ENCODE measurements around the gene BCL2. TPM values are rescaled to one million over a fixed set of nuclear protein-coding genes. Genes with fewer than 3 reads are reported as not detected.

The BCL2 gene
- total RNA-seq, 1 experiment from 2014 or later = 1.5 TPM

- no peaks in the 10 kb centered on the region for H3K9me3 ChIP-seq (ENCODE audit: low read length)
- ATAC-seq (no peak), DNase-seq (no peak)
- no peak overlapping the region for H2AFZ ChIP-seq (ENCODE audit: low read length)
- no peaks in the 10 kb centered on the region for H3K79me2 ChIP-seq (ENCODE audit: low read length)
- no peaks in the 10 kb centered on the region for H3K4me1 ChIP-seq (ENCODE audit: insufficient read depth, low read length)
- H3K9ac ChIP-seq (ENCODE audit: low read length) = no peak overlapping the region
- no peak overlapping the region for H3K4me3 ChIP-seq (ENCODE audit: low read length)
- H3K36me3 ChIP-seq (ENCODE audit: low read depth, low read length) = no peaks in the 10 kb centered on the region
- no peak for TF ChIP-seq EZH2 (IDR thresholded peaks at IDR 0.05; ENCODE audit: low read length, unreplicated experiment)
- TF ChIP-seq CTCF (conservative IDR thresholded peaks at IDR 0.05; ENCODE audit: low read depth, low read length) = no peak
- TF ChIP-seq EZH2phosphoT487 (IDR thresholded peaks at IDR 0.05; ENCODE audit: borderline replicate concordance, low read length) = no peak
- peaks cover 27% of the 10 kb centered on the region; the same call in 1 of the 2 replicates for H3K27me3 ChIP-seq (ENCODE audit: low read length)
- ChIA-PET POLR2A (ENCODE audit: unreplicated experiment) (no interaction called here), CTCF (no interaction called here)
- intact Hi-C loops (cut with micrococcal nuclease) = no loop called here
- BruUV-seq (replicated peaks) = no TSS peak
- H3K27ac ChIP-seq (ENCODE audit: low read length) = no peak overlapping the region
- H3K9me2 ChIP-seq (replicated peaks; ENCODE audit: low read length) = no peaks in the 10 kb centered on the region
- H4K20me1 ChIP-seq (ENCODE audit: low read length) = no peaks in the 10 kb centered on the region
- no peaks in the 10 kb centered on the region for H3F3A ChIP-seq (ENCODE audit: low read length, unreplicated experiment)
- H3K4me2 ChIP-seq (ENCODE audit: low read length) = no peak overlapping the region
Observed at GRCh38 chr18:63287691-63288220, 31.8 kb downstream of the BCL2 start.

- POLR2A ChIA-PET (ENCODE audit: unreplicated experiment) = interaction anchor here (0.6 kb wide), 1 partner anchor 169 kb away, joined by 9 read pairs; no protein-coding TSS in a partner anchor
- H3K4me3 ChIP-seq (ENCODE audit: low read length) = no peak overlapping the region
- ATAC-seq (no peak), DNase-seq (no peak)
- H3K9ac ChIP-seq (ENCODE audit: low read length) = no peak overlapping the region
- no peaks in the 10 kb centered on the region for H3K9me3 ChIP-seq (ENCODE audit: low read length)
- intact Hi-C loops (cut with micrococcal nuclease) = no loop called here
- CTCF ChIA-PET = no interaction called here
- no peaks in the 10 kb centered on the region for H3F3A ChIP-seq (ENCODE audit: low read length, unreplicated experiment)
- BruUV-seq (replicated peaks) = no TSS peak
- H3K27me3 ChIP-seq (ENCODE audit: low read length) = peaks cover 28% of the 10 kb centered on the region; the same call in 1 of the 2 replicates
- no peak overlapping the region for H3K4me2 ChIP-seq (ENCODE audit: low read length)
- TF ChIP-seq EZH2phosphoT487 (IDR thresholded peaks at IDR 0.05; ENCODE audit: borderline replicate concordance, low read length) = no peak
- TF ChIP-seq EZH2 (IDR thresholded peaks at IDR 0.05; ENCODE audit: low read length, unreplicated experiment) = no peak
- no peak for TF ChIP-seq CTCF (conservative IDR thresholded peaks at IDR 0.05; ENCODE audit: low read depth, low read length)
- no peaks in the 10 kb centered on the region for H4K20me1 ChIP-seq (ENCODE audit: low read length)
- H3K9me2 ChIP-seq (replicated peaks; ENCODE audit: low read length) = no peaks in the 10 kb centered on the region
- no peaks in the 10 kb centered on the region for H3K36me3 ChIP-seq (ENCODE audit: low read depth, low read length)
- no peaks in the 10 kb centered on the region for H3K79me2 ChIP-seq (ENCODE audit: low read length)
- no peak overlapping the region for H2AFZ ChIP-seq (ENCODE audit: low read length)
- no peaks in the 10 kb centered on the region for H3K4me1 ChIP-seq (ENCODE audit: insufficient read depth, low read length)
- no peak overlapping the region for H3K27ac ChIP-seq (ENCODE audit: low read length)
Observed at GRCh38 chr18:63286926-63287325, 32.6 kb downstream of the BCL2 start.

- H3K79me2 ChIP-seq (ENCODE audit: low read length) = no peaks in the 10 kb centered on the region
- ATAC-seq (no peak), DNase-seq (no peak)
- ChIA-PET POLR2A (ENCODE audit: unreplicated experiment) (no interaction called here), CTCF (no interaction called here)
- H3K27ac ChIP-seq (ENCODE audit: low read length) = no peak overlapping the region
- no peaks in the 10 kb centered on the region for H3K4me1 ChIP-seq (ENCODE audit: insufficient read depth, low read length)
- H3K36me3 ChIP-seq (ENCODE audit: low read depth, low read length) = no peaks in the 10 kb centered on the region
- no TSS peak for BruUV-seq (replicated peaks)
- H4K20me1 ChIP-seq (ENCODE audit: low read length) = no peaks in the 10 kb centered on the region
- no peak overlapping the region for H3K4me2 ChIP-seq (ENCODE audit: low read length)
- H3K9ac ChIP-seq (ENCODE audit: low read length) = no peak overlapping the region
- H3K9me2 ChIP-seq (replicated peaks; ENCODE audit: low read length) = no peaks in the 10 kb centered on the region
- H2AFZ ChIP-seq (ENCODE audit: low read length) = no peak overlapping the region
- intact Hi-C loops (cut with micrococcal nuclease) = no loop called here
- H3K4me3 ChIP-seq (ENCODE audit: low read length) = no peak overlapping the region
- H3F3A ChIP-seq (ENCODE audit: low read length, unreplicated experiment) = no peaks in the 10 kb centered on the region
- no peaks in the 10 kb centered on the region for H3K9me3 ChIP-seq (ENCODE audit: low read length)
- TF ChIP-seq EZH2phosphoT487 (IDR thresholded peaks at IDR 0.05; ENCODE audit: borderline replicate concordance, low read length) = no peak
- TF ChIP-seq EZH2 (IDR thresholded peaks at IDR 0.05; ENCODE audit: low read length, unreplicated experiment) = no peak
- no peak for TF ChIP-seq CTCF (conservative IDR thresholded peaks at IDR 0.05; ENCODE audit: low read depth, low read length)
- peaks cover 28% of the 10 kb centered on the region; the same call in 1 of the 2 replicates for H3K27me3 ChIP-seq (ENCODE audit: low read length)
Observed at GRCh38 chr18:63284827-63285733, 34.5 kb downstream of the BCL2 start.
